H9 (cell line): ENCODE data around the gene KREMEN1. TPM values are rescaled to one million over a fixed set of nuclear protein-coding genes. Genes with fewer than 3 reads are reported as not detected.

ENCODE experiments used
- DNase-seq: peaks from one replicate; pipeline ENCODE4 v3.0.0-alpha.2; 2017
- H2AFZ ChIP-seq: one replicate; pipeline ENCODE4 v1.6.1; 2013; ENCODE audit warnings: mild to moderate bottlenecking, low read length, control low read depth, moderate library complexity
- H2AK5ac ChIP-seq: 2 replicates; pipeline ENCODE4 v1.6.1; 2013; ENCODE audit warnings: low read length, control low read depth, mixed read lengths; ENCODE audit not compliant: insufficient read length
- H2BK120ac ChIP-seq: one replicate; pipeline ENCODE4 v1.6.1; 2013; ENCODE audit warnings: low read depth, mild to moderate bottlenecking, low read length, control low read depth, inconsistent platforms; ENCODE audit not compliant: poor library complexity, severe bottlenecking
- H2BK12ac ChIP-seq: 2 replicates; pipeline ENCODE4 v1.6.1; 2013; ENCODE audit warnings: low read length, control low read depth, mixed read lengths, low read depth; ENCODE audit not compliant: insufficient read length
- H2BK15ac ChIP-seq: 2 replicates; pipeline ENCODE4 v1.6.1; 2013; ENCODE audit warnings: low read depth, low read length, control low read depth
- H2BK20ac ChIP-seq: one replicate; pipeline ENCODE4 v1.6.1; 2013; ENCODE audit warnings: low read depth, mild to moderate bottlenecking, low read length, control low read depth, inconsistent platforms; ENCODE audit not compliant: poor library complexity, severe bottlenecking
- H2BK5ac ChIP-seq: 2 replicates; pipeline ENCODE4 v1.6.1; 2013; ENCODE audit warnings: low read length, control low read depth, mixed read lengths; ENCODE audit not compliant: insufficient read length
- H3K14ac ChIP-seq: 2 replicates; pipeline ENCODE4 v1.6.1; 2013; ENCODE audit warnings: low read length, control low read depth; ENCODE audit not compliant: insufficient read depth
- H3K18ac ChIP-seq: 2 replicates; pipeline ENCODE4 v1.6.1; 2013; ENCODE audit warnings: low read depth, mild to moderate bottlenecking, mixed read lengths, low read length, control low read depth; ENCODE audit not compliant: insufficient read length
- H3K23ac ChIP-seq: 2 replicates; pipeline ENCODE4 v1.6.1; 2013; ENCODE audit warnings: low read length, control low read depth, mixed read lengths, low read depth; ENCODE audit not compliant: insufficient read length
- H3K23me2 ChIP-seq: 2 replicates; pipeline ENCODE4 v1.6.1; 2013; ENCODE audit warnings: low read depth, mild to moderate bottlenecking, mixed read lengths, low read length, control low read depth; ENCODE audit not compliant: insufficient read length, poor library complexity, severe bottlenecking
- H3K27ac ChIP-seq: 2 replicates; pipeline ENCODE4 v1.5.1; 2013; ENCODE audit warnings: low read length, control low read depth, mixed read lengths, low read depth; ENCODE audit not compliant: insufficient read length
- H3K27me3 ChIP-seq: 2 replicates; pipeline ENCODE4 v1.6.1; 2013; ENCODE audit warnings: low read length, control low read depth, inconsistent platforms; ENCODE audit not compliant: insufficient read depth
- H3K4ac ChIP-seq: 2 replicates; pipeline ENCODE4 v1.6.1; 2013; ENCODE audit warnings: low read depth, mild to moderate bottlenecking, control low read depth, inconsistent platforms, low read length, moderate library complexity
- H3K4me1 ChIP-seq: 2 replicates; pipeline ENCODE4 v1.6.1; 2013; ENCODE audit warnings: low read length, control low read depth, inconsistent platforms; ENCODE audit not compliant: insufficient read depth
- H3K4me2 ChIP-seq: 2 replicates; pipeline ENCODE4 v1.6.1; 2013; ENCODE audit warnings: low read length, control low read depth, mixed read lengths; ENCODE audit not compliant: insufficient read length, insufficient read depth
- H3K56ac ChIP-seq: 2 replicates; pipeline ENCODE4 v1.6.1; 2013; ENCODE audit warnings: low read depth, mild to moderate bottlenecking, mixed read lengths, low read length, control low read depth; ENCODE audit not compliant: insufficient read length
- H3K79me1 ChIP-seq: 2 replicates; pipeline ENCODE4 v1.6.1; 2013; ENCODE audit warnings: low read depth, mild to moderate bottlenecking, moderate library complexity, low read length, control low read depth, inconsistent platforms; ENCODE audit not compliant: insufficient read depth, poor library complexity, severe bottlenecking
- H3K79me2 ChIP-seq: 2 replicates; pipeline ENCODE4 v1.6.1; 2013; ENCODE audit warnings: low read length, control low read depth, inconsistent platforms; ENCODE audit not compliant: insufficient read depth
- H3K9ac ChIP-seq: 2 replicates; pipeline ENCODE4 v1.6.1; 2013; ENCODE audit warnings: low read length, control low read depth, mixed read lengths; ENCODE audit not compliant: insufficient read length; ENCODE audit errors: extremely low read depth
- H3K9me3 ChIP-seq: one replicate; pipeline ENCODE4 v1.6.1; 2013; ENCODE audit warnings: low read depth, low read length, inconsistent platforms; ENCODE audit not compliant: control insufficient read depth
- H3T11ph ChIP-seq: one replicate; pipeline ENCODE4 v1.6.1; 2013; ENCODE audit warnings: mild to moderate bottlenecking, low read length, control low read depth, inconsistent platforms
- H4K20me1 ChIP-seq: one replicate; pipeline ENCODE4 v1.6.1; 2013; ENCODE audit not compliant: control insufficient read depth, insufficient read length, insufficient read depth
- H4K5ac ChIP-seq: 2 replicates; pipeline ENCODE4 v1.6.1; 2013; ENCODE audit warnings: low read depth, mild to moderate bottlenecking, mixed read lengths, low read length, control low read depth; ENCODE audit not compliant: insufficient read length
- H4K8ac ChIP-seq: replicated peaks from 2 replicates; pipeline ENCODE4 v1.6.1; 2013; ENCODE audit warnings: low read length, control low read depth, mixed read lengths, low read depth; ENCODE audit not compliant: insufficient read length
- H4K91ac ChIP-seq: 2 replicates; pipeline ENCODE4 v1.6.1; 2013; ENCODE audit warnings: low read depth, mild to moderate bottlenecking, moderate library complexity, mixed read lengths, low read length, control low read depth; ENCODE audit not compliant: insufficient read length
- H3K27ac Mint-ChIP-seq, 3 experiments: 2 replicates in 2 of 3; 3 replicates in 1 of 3; pipeline ENCODE4 v1.8.0; 2020 to 2021; ENCODE audit warnings: mixed read lengths in 3 of 3, mild to moderate bottlenecking in 1 of 3, moderate library complexity in 1 of 3
- H3K27me3 Mint-ChIP-seq: 2 replicates; pipeline ENCODE4 v1.8.0; 2021; ENCODE audit warnings: low read depth, mild to moderate bottlenecking, moderate library complexity, mixed read lengths
- H3K36me3 Mint-ChIP-seq, 3 experiments: 2 replicates in 2 of 3; 3 replicates in 1 of 3; pipeline ENCODE4 v1.8.0; 2020 to 2021; ENCODE audit warnings: low read depth in 3 of 3, mixed read lengths in 3 of 3; ENCODE audit not compliant: insufficient read depth in 1 of 3
- H3K4me1 Mint-ChIP-seq, 2 experiments: 2 replicates each; pipeline ENCODE4 v1.8.0; 2020; ENCODE audit warnings: mixed read lengths in 2 of 2
- H3K4me3 Mint-ChIP-seq, 2 experiments: 2 replicates in 1 of 2; 3 replicates in 1 of 2; pipeline ENCODE4 v1.8.0; 2020 to 2021; ENCODE audit warnings: mild to moderate bottlenecking in 2 of 2, mixed read lengths in 2 of 2, moderate library complexity in 1 of 2
- H3K9me3 Mint-ChIP-seq, 2 experiments: 2 replicates in 1 of 2; 3 replicates in 1 of 2; pipeline ENCODE4 v1.8.0; 2020; ENCODE audit warnings: mild to moderate bottlenecking in 2 of 2, mixed read lengths in 2 of 2, moderate library complexity in 1 of 2
- CTCF ChIP-seq: fragments of 200-600 bp; sonication (generic); conservative IDR thresholded peaks from 3 replicates; pipeline ENCODE4 v1.8.0; 2021; ENCODE audit warnings: antibody characterized with exemption, mild to moderate bottlenecking
- WGBS: extraction: QIAGEN DNeasy Blood & Tissue Kit; methylation state at CpG from one replicate; pipeline ENCODE4 v1.1.7; 2013; ENCODE audit warnings: missing lambda C conversion rate, low lambda C conversion rate, mixed read lengths; ENCODE audit not compliant: insufficient read length; ENCODE audit errors: extremely low coverage; 5-methylcytosine and 5-hydroxymethylcytosine counted together
- total RNA-seq: library from RNA; stranded (reverse); gene quantifications from 2 replicates; pipeline ENCODE4 v1.2.1, GENCODE V29; 2021

KREMEN1 gene
- total RNA-seq, 1 experiment from 2014 or later = 2.4 TPM

GRCh38 chr22:29088809-29089208 is 16.0 kb downstream of the KREMEN1 start:
- no peak overlapping the region for H3K4me3 Mint-ChIP-seq
- no peak for DNase-seq
- WGBS = no CpG with 5 or more reads among the region's 3 CpGs
- Histone ChIP-seq H3K9me3 (no peaks in the 10 kb centered on the region), H4K5ac (no peak overlapping the region), H3K18ac (no peak overlapping the region), H3K79me1 (no peaks in the 10 kb centered on the region), H3K9ac (no peak overlapping the region), H4K8ac (no peak overlapping the region), H2AK5ac (no peak overlapping the region), H3K79me2 (no peaks in the 10 kb centered on the region), H2BK5ac (no peak overlapping the region), H3K4me2 (no peak overlapping the region), H3T11ph (no peak overlapping the region), H3K4me1 (peaks cover 3% of the 10 kb centered on the region), H3K27me3 (no peaks in the 10 kb centered on the region), H4K20me1 (no peaks in the 10 kb centered on the region), H3K23ac (no peak overlapping the region), H3K4ac (no peak overlapping the region), H4K91ac (no peak overlapping the region), H2BK120ac (no peak overlapping the region), H2BK15ac (no peak overlapping the region), H3K27ac (no peak overlapping the region), H3K14ac (no peak overlapping the region), H3K56ac (no peak overlapping the region), H2BK12ac (no peak overlapping the region), H2BK20ac (no peak overlapping the region), H3K23me2 (no peaks in the 10 kb centered on the region), H2AFZ (no peak overlapping the region)
- no peak overlapping the region for H3K27ac Mint-ChIP-seq
- no peaks in the 10 kb centered on the region for H3K36me3 Mint-ChIP-seq
- H3K27me3 Mint-ChIP-seq = no peaks in the 10 kb centered on the region; the same call in 1 of the 2 replicates
- TF ChIP-seq CTCF = no peak
- H3K9me3 Mint-ChIP-seq = no peaks in the 10 kb centered on the region
- peaks cover 6 to 9% of the 10 kb centered on the region in 2 experiments for H3K4me1 Mint-ChIP-seq
